NCI-H1417 treated with DMSO at 0.1 percent for 48 hours (cell line): Measurements from ENCODE around the gene FAM20A.

Source experiments
- DNase-seq: peaks from one replicate; lab custom pipeline; 2025; lab: John Stamatoyannopoulos, UW

Gene FAM20A

DNA sequence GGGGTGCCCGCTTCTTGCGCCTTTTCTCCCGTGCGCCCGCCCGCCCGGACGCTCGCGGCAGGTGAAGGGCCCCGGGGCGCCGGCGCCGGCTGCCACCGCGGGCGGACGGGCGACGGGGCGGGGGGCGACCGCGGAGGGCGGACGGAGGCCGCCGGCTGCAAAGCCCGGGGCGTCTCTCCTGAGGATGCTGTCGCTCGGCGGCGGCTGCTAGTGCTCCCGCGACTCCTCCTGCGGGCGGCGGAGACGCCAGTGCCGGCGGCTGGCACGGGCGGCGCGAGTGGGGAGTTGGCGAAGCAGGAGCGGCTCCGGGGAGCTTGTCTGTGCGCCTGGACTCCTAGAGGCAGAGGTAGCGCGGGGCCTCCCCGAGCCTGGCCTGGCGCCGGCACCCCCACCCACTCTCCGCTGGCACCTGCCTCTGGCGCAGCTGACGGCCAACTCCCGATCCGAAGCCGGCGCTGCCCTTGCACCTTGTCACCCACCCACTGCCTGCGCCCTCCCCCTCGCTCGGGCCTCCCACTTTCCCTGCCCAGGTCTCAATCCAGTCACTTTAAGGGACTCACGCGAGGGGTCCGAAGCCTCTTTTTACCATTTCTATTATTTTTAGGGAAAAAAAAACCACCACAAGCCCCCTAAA lies at the start of gene FAM20A:
FAM20A (minus strand) TSS at position 437 of the 634 bp plus-strand sequence. CDS start 701 bp downstream, outside the sequence.
- no peak for DNase-seq

DNA sequence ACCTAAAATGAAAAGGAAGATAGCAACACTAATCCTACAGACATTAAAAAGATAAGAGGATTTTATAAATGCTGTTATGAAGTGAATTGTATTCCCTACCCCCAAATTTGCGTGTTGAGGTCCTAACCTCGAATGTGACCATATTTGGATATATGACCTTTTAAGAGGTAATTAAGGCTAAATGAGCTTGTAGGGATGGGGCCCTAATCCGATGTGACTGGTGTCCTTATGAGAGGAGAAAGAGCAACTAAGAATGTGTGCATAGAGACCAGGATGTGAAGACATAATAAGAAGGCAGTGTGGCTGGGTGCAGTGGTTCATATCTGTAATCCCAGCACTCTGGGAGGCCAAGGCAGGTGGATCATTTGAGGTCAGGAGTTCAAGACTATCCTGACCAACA lies 48.2 kb upstream of the FAM20A start:
- no peak for DNase-seq

- peak; percentile 84 for DNase-seq
These were observed 45.7 kb upstream of the FAM20A start for GRCh38 chr17:68646626-68647526.

DNA sequence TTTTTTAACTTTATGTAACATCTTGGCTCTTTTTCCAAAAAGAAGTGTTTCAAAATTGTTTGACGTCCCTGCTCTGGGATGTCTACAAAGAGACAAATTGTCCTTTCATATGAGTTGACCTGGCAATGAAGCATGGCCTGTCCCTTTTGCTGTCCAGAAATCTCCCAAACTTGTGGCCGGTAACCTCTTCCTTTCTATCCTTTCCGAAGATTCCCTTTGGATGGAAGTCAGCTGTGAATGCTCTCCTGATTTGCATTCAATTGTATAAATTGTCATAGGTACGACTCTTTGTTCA lies 40.9 kb upstream of the FAM20A start:
- no peak for DNase-seq

- no peak for DNase-seq
These were observed 40.3 kb upstream of the FAM20A start for GRCh38 chr17:68641276-68642117.

DNA sequence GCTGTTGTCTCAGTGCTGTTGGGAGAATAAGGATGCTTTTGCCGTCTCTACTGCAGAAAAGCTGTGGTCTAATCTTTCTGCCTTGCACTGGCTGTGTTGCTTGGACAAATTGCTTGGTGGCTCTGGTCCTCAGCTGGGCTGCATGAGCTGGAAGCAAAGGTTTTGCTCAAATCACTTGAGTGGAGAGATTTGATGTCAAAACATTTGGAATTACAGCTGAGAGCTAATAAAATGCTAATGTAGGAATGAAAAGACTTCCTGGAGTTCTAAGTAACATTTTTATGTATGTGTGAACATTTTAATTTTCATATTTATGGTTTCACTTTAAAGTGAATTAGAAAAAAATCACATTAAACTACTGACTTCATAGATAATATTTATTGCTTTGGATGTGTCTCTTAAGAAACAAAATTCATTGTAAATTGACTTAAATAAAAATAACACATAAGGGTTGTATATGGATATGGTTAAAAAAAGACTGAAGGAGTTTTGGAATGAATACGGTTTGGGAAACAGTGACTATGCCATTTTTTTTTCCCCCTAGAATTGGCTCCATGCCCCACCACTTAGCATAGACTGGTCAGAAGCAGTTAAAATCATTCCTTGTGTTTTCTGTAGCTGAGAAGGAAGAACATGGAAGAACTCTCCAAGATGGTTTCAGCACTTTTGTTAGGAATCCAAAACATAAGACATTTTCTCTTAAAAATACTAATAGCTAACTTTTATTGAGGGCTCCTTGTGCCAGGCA lies 39.2 kb upstream of the FAM20A start:
- DNase-seq = no peak

DNA sequence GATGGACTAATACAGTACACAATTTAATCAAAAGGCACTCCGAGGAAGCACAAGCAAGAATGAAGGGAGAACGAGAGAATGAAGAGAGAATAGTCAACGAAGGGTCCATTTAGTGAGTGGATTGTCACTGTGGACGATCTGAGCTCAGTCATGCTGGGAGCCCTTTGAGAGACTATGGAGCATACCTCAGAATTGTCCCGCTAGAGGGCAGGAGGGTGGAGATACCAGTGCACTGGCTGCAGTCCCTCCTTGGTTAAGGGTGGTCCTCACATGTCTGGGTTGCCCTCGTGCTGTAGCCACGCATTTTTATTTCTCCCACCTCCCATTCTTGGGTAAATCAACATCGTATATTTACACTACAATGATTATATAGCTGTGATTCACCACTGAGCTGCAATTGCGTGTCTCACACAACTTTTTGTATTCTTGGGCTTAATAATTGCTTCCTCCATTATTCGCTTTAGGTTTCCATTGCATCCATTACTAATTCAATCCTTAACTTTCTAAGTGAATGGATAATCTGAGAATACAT lies 33.2 kb upstream of the FAM20A start:
- DNase-seq = no peak

- no peak for DNase-seq
These were observed 27.4 kb upstream of the FAM20A start for GRCh38 chr17:68628576-68628957.

DNA sequence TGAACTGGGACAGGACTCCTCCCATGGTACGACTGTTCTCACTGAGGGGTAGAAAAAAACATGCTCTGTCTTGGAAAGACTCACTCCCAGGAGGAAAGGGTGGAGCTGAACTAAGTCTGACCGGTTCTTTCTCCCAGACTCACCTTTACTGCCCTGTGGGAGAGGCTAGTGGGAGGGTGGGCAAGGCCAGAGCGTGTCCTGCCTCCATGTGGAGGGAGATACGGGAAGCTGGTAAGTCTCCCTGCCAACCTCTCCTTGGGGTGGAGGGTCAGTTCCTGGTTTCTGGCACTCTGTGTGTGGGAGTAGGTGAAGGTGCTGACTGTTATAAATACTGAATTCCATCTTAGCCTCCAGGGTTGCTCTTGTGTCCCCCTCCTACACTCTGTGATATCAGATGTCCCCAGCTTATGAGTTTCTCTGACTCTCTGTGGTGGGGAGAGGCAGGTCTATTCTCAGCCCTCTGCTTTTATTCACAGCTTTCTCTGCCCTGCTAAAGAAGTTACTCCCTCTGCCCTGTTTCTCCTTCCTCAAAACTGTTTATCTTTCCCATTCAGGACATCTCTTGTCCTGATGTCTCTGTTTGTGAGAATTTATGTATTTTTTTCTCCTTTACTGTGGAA lies 26.9 kb upstream of the FAM20A start:
- DNase-seq = no peak

DNA sequence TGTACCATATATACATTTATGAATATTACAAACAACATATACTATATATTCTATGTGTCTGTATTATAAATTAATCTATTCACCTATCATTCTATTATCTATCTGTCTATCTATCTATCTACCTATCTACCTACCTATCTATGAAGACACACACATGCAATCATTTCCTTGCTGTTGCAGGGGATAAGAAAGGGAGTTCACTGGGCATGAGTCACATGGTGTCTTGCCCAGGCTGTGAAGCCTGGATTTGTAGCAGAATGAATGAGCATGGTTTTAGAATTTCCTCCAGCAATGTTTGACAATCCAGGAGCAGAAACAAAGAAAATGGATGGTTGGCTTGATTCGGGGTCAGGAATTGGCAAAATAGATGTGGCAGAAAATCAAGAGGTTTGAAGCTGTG lies 23.2 kb upstream of the FAM20A start:
- no peak for DNase-seq

- no peak for DNase-seq
These were observed 22.6 kb upstream of the FAM20A start for GRCh38 chr17:68623811-68624210.

DNA sequence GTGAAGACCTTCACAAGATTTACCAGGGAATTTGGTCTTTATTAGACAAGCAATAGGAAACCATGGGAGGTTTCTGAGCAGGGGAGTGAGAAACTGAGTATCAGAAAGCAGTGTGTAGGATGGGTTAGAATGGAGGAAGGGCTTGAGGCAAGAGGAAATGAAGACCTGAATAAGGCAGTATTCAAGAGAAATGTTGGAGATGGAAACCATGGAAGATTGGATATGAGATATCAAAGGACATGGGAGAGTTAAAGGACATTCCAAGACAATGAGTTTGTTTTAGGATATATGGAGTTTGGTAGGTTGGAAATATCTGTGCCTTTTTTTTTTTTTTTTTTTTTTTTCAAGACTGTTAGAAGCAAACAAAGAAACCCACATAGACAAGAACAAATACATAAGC lies 21.3 kb upstream of the FAM20A start:
- DNase-seq = no peak

- no peak for DNase-seq
These were observed 19.9 kb upstream of the FAM20A start for GRCh38 chr17:68621065-68621464.

DNA sequence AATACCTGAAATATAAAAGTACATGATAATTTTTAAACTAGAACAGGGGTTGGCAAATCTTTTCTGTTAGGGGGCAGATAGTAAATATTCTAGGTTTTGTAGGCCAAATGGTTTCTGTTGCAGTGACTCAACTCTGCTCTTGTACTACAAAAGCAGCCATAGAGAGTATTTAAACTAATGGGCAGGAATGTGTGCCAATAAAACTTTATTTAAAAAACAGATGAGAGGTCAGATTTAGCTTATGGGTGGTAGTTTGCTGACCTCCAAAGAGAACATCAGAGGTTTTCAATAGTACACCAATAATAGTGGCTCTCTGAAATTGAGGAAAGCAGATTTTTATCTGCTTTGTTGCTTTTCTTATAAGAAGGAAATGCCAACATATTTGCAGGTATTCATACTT lies 15.2 kb upstream of the FAM20A start:
- DNase-seq = no peak

GRCh38 chr17:68614718-68615117 lies 13.6 kb upstream of the FAM20A start:
- DNase-seq = no peak

GRCh38 chr17:68613739-68614298 lies 12.7 kb upstream of the FAM20A start:
- DNase-seq = no peak

DNA sequence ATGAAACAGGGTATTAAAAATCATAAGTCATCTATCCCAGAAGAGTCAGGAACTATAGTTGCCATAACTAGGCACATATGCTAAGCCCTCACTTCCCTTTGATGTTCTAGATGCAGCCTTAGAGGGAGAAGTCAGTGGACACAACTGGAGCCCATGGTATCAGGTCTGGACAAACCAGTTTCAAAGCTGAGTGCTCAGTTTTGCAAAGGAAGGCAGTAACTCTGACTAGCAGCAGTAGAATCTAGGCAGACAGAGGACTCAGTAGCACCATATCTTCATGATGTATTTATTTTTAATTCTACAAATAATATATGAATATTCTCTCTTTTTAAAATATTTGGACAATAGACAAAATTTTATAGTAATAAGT lies 11.7 kb upstream of the FAM20A start:
- no peak for DNase-seq

- no peak for DNase-seq
These were observed 11.2 kb upstream of the FAM20A start for GRCh38 chr17:68612209-68612922.

GRCh38 chr17:68611353-68612208 lies 10.4 kb upstream of the FAM20A start:
- no peak for DNase-seq
